ENCODE data around the gene PODXL.

DNA sequence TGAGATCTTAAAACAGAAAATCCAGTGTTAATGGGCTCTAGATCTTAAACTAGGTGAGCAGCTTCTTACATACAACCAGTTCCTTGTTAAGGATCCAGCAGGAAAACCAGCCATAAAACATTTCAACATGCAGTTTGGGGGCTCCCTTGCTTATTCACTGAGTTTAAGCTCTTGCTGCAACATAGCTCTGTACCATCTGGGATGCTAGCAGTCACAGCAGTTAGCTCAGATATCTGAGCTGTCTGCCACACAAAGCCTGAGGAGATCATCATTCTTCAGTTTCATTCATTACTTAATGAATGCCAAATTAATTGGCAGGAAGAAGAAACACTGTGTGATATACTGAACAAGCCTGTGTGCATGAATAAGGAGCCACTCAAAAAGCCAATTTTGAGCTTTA, 62.8 kb downstream of the PODXL start:
- TF ChIP-seq, protein P1, sequence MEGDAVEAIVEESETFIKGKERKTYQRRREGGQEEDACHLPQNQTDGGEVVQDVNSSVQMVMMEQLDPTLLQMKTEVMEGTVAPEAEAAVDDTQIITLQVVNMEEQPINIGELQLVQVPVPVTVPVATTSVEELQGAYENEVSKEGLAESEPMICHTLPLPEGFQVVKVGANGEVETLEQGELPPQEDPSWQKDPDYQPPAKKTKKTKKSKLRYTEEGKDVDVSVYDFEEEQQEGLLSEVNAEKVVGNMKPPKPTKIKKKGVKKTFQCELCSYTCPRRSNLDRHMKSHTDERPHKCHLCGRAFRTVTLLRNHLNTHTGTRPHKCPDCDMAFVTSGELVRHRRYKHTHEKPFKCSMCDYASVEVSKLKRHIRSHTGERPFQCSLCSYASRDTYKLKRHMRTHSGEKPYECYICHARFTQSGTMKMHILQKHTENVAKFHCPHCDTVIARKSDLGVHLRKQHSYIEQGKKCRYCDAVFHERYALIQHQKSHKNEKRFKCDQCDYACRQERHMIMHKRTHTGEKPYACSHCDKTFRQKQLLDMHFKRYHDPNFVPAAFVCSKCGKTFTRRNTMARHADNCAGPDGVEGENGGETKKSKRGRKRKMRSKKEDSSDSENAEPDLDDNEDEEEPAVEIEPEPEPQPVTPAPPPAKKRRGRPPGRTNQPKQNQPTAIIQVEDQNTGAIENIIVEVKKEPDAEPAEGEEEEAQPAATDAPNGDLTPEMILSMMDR (IDR thresholded peaks at IDR 0.05; ENCODE audit: low read length) = no peak
- no peak for TF ChIP-seq EZH2 (optimal IDR thresholded peaks at IDR 0.05; ENCODE audit: low read depth, low read length)

Data from MM.1S (cell line).